DOHH2 (cell line): Measurements from ENCODE around the gene SLC4A11.

Experiments
- EZH2phosphoT487 ChIP-seq: fragments of 200-600 bp; sonication (generic); IDR thresholded peaks from 2 replicates; pipeline ENCODE4 v1.6.1; 2017; ENCODE audit warnings: borderline replicate concordance, mild to moderate bottlenecking, antibody characterized with exemption, low read length, moderate library complexity, mixed read lengths
- TF ChIP-seq, protein P1 (sequence below): fragments of 200-600 bp; sonication (generic); IDR thresholded peaks from one replicate; pipeline ENCODE4 v1.5.1; 2014; ENCODE audit warnings: antibody characterized with exemption, mild to moderate bottlenecking, low read depth, low read length; ENCODE audit not compliant: poor library complexity, severe bottlenecking

GRCh38 chr20:3183896-3184612 is 54.9 kb downstream of the SLC4A11 start:
- TF ChIP-seq, protein P1, sequence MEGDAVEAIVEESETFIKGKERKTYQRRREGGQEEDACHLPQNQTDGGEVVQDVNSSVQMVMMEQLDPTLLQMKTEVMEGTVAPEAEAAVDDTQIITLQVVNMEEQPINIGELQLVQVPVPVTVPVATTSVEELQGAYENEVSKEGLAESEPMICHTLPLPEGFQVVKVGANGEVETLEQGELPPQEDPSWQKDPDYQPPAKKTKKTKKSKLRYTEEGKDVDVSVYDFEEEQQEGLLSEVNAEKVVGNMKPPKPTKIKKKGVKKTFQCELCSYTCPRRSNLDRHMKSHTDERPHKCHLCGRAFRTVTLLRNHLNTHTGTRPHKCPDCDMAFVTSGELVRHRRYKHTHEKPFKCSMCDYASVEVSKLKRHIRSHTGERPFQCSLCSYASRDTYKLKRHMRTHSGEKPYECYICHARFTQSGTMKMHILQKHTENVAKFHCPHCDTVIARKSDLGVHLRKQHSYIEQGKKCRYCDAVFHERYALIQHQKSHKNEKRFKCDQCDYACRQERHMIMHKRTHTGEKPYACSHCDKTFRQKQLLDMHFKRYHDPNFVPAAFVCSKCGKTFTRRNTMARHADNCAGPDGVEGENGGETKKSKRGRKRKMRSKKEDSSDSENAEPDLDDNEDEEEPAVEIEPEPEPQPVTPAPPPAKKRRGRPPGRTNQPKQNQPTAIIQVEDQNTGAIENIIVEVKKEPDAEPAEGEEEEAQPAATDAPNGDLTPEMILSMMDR, result no peak
- TF ChIP-seq EZH2phosphoT487, result no peak
